ENCODE results near the gene TAF3. TPM values are rescaled to one million over a fixed set of nuclear protein-coding genes. Genes with fewer than 3 reads are reported as not detected.
"Not testable (repeated sequence)": the region's sequence is repeated elsewhere in the genome, so short reads cannot be mapped to it uniquely, and the experiment has no call there.

The TAF3 gene
- total and polyA plus RNA-seq, 7 donors = 3.0 to 12.2 (median 5.2) TPM

DNA sequence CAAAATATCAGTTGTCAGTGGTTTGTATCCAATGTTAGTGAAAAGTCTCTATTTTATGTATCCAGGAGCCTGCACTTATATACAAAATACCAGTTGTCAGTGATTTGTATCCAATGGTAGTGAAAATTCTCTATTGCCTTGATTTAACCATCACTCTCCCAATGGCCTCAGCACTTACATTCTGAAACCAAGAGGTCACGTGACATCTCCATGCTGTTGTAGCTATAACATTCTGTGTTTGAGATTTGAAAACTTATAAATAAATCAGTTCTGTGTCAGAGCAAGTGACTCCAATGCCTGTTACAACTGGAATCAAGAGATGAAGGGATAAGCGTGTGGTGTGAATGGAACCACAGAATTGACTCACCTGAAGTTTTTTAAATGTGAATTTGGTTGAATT, 205.5 kb downstream of the TAF3 start:
- Histone ChIP-seq H3K4me1 (no peaks in the 10 kb centered on the region), H3K9me3 (no peaks in the 10 kb centered on the region), H3K36me3 (no peaks in the 10 kb centered on the region), H3K4me3 (no peak overlapping the region), H3K27ac (no peak overlapping the region), H3K27me3 (peaks cover 0 to 32% (median 0%) of the 10 kb centered on the region in 3 donors)
- intact Hi-C loops (cut with DNase I) = no loop called here
- WGBS, 2 donors = 91 to 95% methylated on average over 2 of the region's 2 CpGs
- no peak for DNase-seq
- TF ChIP-seq, protein P1, sequence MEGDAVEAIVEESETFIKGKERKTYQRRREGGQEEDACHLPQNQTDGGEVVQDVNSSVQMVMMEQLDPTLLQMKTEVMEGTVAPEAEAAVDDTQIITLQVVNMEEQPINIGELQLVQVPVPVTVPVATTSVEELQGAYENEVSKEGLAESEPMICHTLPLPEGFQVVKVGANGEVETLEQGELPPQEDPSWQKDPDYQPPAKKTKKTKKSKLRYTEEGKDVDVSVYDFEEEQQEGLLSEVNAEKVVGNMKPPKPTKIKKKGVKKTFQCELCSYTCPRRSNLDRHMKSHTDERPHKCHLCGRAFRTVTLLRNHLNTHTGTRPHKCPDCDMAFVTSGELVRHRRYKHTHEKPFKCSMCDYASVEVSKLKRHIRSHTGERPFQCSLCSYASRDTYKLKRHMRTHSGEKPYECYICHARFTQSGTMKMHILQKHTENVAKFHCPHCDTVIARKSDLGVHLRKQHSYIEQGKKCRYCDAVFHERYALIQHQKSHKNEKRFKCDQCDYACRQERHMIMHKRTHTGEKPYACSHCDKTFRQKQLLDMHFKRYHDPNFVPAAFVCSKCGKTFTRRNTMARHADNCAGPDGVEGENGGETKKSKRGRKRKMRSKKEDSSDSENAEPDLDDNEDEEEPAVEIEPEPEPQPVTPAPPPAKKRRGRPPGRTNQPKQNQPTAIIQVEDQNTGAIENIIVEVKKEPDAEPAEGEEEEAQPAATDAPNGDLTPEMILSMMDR (IDR thresholded peaks at IDR 0.05) = no peak
- no peak for TF ChIP-seq POLR2A (IDR thresholded peaks at IDR 0.05)
- no peak for TF ChIP-seq EP300 (IDR thresholded peaks at IDR 0.05)
- no peak for TF ChIP-seq POLR2AphosphoS5 (IDR thresholded peaks at IDR 0.05)

DNA sequence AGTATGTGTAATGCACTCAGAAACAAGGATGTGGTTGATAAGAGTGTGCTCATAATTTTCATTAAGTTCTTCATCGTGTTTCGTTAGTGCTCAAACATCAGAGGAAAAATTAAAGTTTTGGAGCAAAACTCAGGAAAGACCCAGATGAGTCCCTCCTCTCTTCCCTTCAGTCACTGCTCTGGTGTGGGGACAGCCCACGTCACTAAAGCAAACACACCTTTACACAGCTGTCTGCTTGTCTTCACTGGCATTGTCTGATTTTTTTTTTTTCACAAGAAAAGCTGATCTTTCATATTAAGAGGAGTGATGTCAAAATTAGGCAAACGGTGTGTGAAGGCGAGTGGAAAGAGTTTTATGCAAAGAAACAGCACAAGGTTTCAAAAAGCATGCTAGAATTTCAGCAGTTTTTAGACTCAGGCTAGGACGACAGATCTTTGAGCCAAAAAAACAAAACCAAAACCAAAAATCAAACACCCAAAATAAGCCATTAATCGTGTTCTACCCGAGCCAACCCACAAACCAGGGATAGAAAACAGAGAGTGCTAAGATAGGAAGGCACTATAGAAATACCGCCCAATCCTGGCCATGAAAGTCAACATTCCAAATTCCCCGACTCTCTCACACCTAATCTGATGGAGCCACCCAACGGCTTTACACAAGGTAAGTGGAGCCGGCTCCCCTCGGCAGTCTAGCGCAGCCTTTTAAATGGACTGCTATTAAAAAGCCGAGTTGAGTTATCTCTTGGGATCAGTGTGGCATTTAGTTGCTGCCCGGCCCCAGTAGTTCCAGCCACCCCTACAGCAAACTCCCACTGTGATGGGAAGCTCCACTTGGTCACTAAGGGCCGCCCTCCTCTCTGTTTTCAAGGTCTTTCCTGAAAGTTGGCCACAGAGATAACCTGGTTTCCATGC, 208.3 kb downstream of the TAF3 start:
- TF ChIP-seq POLR2AphosphoS5 (IDR thresholded peaks at IDR 0.05) (no peak), POLR2A (IDR thresholded peaks at IDR 0.05) (no peak), EP300 (IDR thresholded peaks at IDR 0.05) (no peak)
- TF ChIP-seq, protein P1 (IDR thresholded peaks at IDR 0.05) = no peak
- Histone ChIP-seq H3K4me3 (no peak overlapping the region), H3K4me1 (no peaks in the 10 kb centered on the region), H3K27ac (no peak overlapping the region), H3K9me3 (no peaks in the 10 kb centered on the region), H3K27me3 (peaks cover 0 to 37% (median 0%) of the 10 kb centered on the region in 3 donors), H3K36me3 (no peaks in the 10 kb centered on the region)
- WGBS, 2 donors = 26 to 43% methylated on average over 17 of the region's 17 CpGs
- intact Hi-C loops (cut with DNase I) = no loop called here
- no peak for DNase-seq

DNA sequence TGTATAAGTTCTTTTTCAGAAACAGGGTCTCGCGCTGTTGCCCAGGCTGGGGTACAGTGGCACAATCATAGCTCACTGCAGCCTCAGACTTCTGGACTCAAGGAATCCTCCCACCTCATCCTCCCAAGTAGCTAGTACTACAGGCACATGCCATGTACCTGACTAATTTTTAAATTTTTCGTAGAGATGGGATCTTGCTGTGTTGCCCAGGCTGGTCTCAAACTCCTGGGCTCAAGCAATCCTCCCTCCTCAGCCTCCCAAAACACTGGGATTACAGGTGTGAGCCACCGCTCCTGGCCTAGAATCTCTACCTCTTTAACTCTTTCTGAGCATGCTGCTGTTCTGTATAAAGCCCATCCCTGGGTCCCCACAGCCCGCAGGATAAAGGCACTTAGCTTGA, 212.9 kb downstream of the TAF3 start:
- H3K27me3 ChIP-seq = peaks cover 28 to 65% (median 30%) of the 10 kb centered on the region in 3 donors

DNA sequence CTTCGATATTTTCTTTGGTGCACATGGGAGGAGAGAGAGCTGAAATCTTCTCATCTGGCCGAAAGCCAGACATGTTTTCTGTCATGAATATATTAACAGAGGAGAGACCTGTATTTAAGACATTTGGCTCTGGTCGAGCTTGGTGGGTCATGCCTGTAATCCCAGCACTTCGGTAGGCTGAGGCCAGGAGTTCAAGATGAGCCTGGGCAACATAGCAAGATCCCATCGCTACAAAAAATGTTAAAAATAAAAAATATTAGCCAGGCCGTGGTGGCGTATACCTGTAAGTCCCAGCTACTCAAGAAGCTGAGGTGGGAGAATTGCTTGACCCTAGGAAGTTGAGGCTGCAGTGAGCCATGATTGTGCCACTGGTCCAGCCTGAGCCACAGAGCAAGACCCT, 214.3 kb downstream of the TAF3 start:
- WGBS, 2 donors = 84 to 95% methylated on average over 7 of the region's 7 CpGs
- no peak overlapping the region for H3K27ac ChIP-seq
- peaks cover 41 to 65% (median 43%) of the 10 kb centered on the region in 3 donors for H3K27me3 ChIP-seq
- H3K9me3 ChIP-seq = no peaks in the 10 kb centered on the region
- intact Hi-C loops (cut with DNase I) = no loop called here
- H3K4me1 ChIP-seq = peaks cover 0 to 37% (median 30%) of the 10 kb centered on the region in 4 donors
- no peak overlapping the region for H3K4me3 ChIP-seq
- H3K36me3 ChIP-seq = no peaks in the 10 kb centered on the region
- peak; percentile 24 for DNase-seq
- TF ChIP-seq POLR2AphosphoS5 (IDR thresholded peaks at IDR 0.05) (no peak), EP300 (IDR thresholded peaks at IDR 0.05) (no peak), POLR2A (IDR thresholded peaks at IDR 0.05) (no peak)
- TF ChIP-seq, protein P1 (IDR thresholded peaks at IDR 0.05) = no peak

More for the DNA sequence above, 212.9 kb downstream of the TAF3 start:
- H3K4me1 ChIP-seq = peaks cover 0 to 25% (median 24%) of the 10 kb centered on the region in 4 donors
- intact Hi-C loops (cut with DNase I); H3K27ac ChIP-seq; H3K4me3 ChIP-seq; H3K36me3 ChIP-seq; H3K9me3 ChIP-seq: not testable (repeated sequence)
- WGBS, 2 donors = 85 to 89% methylated on average over 5 of the region's 5 CpGs
- peak; percentile 20 for DNase-seq

DNA sequence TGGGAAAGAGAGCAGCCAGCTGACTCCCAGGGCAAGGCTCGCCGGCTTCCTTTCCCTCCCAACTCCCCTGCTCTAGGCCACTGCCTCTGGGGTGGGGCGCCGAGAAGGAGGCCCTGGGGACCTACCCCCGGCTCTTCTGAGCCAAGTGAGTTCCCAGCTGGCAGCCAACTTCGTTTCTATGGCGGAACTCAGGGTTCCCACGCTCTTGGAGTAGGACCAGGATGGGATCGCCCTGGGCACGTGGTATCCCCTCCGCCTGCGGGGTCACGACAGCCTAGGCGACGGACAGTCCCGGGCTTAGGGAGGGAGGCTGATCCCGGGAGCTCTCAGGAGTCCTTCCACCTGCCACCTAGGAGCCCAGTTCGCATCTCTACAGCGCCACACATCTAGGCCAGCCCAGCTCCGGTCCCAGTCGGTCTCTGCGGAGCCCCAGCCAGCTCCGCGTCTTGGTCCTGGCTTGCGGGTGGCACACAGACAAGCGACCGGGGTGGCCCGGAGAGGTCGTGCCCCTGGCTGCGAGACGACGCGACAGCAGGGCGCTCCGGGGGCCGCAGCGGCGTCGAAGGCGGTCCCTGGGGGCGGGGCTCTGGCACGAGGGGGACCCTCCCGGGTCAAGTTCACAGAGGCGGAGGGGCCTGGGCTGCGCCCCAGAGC, 215.6 kb downstream of the TAF3 start:
- no peak for TF ChIP-seq POLR2AphosphoS5 (IDR thresholded peaks at IDR 0.05)
- Histone ChIP-seq H3K4me1 (peaks cover 0 to 42% (median 30%) of the 10 kb centered on the region in 4 donors), H3K36me3 (no peaks in the 10 kb centered on the region), H3K9me3 (no peaks in the 10 kb centered on the region), H3K27me3 (peaks cover 55 to 75% (median 57%) of the 10 kb centered on the region in 3 donors), H3K27ac (no peak overlapping the region), H3K4me3 (peak overlapping the region in 2 of 4 donors; percentile 15 to 20)
- WGBS, 2 donors = 7 to 15% methylated on average over 45 of the region's 45 CpGs
- intact Hi-C loops (cut with DNase I) = no loop called here
- peak; percentile 51 for DNase-seq
